Measurements from ENCODE around the gene VSIG2.

Gene VSIG2

DNA sequence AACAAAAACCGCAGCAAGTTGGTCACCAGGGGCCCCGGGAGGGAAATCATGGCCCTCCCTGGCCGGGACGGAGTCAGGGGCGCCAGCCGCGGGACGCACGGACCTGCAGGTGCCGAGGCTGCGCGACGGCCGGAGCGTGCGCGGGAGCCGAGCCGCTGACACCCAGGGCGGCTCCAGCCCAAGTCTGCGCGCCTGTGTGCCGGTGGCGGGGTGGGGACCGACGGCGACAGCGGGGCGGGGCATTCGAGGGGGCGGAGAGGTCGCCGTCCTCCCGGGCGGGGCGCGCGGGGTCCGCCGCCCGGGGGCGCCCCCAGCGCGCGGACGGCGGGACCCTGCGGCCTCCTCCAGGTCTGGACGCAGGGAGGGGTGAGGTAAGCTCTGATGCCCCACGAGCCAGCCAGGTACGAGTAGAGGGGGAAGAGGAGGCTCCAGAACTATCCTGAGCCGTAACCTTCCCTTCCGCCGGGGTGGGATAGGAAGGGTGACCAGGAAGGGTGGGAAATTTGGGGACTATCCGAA is 10.1 kb upstream of the VSIG2 start, which contains the start of gene ESAM:
TSS of gene ESAM (minus strand) at position 186 of the 519 bp plus-strand sequence. CDS start at position 50, 136 bp downstream.
- DNase-seq (ENCODE audit: insufficient read length, low spot score) (no peak), FAIRE-seq (no peak)
- TF ChIP-seq, protein P1, sequence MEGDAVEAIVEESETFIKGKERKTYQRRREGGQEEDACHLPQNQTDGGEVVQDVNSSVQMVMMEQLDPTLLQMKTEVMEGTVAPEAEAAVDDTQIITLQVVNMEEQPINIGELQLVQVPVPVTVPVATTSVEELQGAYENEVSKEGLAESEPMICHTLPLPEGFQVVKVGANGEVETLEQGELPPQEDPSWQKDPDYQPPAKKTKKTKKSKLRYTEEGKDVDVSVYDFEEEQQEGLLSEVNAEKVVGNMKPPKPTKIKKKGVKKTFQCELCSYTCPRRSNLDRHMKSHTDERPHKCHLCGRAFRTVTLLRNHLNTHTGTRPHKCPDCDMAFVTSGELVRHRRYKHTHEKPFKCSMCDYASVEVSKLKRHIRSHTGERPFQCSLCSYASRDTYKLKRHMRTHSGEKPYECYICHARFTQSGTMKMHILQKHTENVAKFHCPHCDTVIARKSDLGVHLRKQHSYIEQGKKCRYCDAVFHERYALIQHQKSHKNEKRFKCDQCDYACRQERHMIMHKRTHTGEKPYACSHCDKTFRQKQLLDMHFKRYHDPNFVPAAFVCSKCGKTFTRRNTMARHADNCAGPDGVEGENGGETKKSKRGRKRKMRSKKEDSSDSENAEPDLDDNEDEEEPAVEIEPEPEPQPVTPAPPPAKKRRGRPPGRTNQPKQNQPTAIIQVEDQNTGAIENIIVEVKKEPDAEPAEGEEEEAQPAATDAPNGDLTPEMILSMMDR (IDR thresholded peaks at IDR 0.05; ENCODE audit: insufficient read depth, missing control alignments) = no peak

DNA sequence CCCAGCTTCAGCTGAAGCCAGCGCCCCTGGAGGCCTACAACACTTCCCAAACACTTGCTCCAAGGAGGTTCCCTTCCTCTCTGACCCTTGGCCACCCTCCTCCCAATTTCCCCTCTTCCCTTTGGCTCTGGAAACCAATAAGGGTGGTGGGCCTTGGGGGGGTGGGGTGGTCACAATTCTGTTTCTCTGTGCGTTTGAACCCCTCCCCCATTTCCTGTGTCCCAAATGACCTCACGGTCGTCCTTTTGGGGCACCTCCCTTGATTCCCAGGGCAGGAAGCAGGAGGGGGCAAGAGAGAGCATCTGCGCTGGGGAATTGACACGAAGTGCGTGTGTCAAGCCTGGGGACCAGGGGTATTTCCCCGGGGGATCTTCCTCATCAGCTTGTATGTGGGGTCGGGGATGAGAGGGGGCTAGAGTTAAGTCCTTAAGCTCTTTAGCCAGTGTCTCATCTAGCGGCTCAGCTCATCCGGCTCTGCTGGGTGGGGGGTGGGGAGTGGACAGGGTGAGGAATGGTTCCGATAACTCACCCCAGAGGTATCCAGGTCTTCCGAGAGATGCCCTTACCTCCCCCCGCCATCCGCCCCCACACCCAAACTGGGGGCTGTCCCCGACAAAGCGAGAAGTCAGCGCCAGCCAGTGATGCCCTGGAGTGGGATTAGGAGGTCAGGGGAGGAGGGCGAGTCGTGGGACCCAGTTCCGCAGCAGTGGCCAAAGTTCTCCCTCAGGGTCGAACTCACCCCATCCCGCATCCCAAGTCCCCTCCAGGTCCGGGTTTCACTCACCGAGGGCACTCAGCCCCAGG is 9.4 kb upstream of the VSIG2 start:
- DNase-seq (ENCODE audit: insufficient read length, low spot score) = no peak
- no peak for FAIRE-seq
- TF ChIP-seq, protein P1 (IDR thresholded peaks at IDR 0.05; ENCODE audit: insufficient read depth, missing control alignments) = no peak

DNA sequence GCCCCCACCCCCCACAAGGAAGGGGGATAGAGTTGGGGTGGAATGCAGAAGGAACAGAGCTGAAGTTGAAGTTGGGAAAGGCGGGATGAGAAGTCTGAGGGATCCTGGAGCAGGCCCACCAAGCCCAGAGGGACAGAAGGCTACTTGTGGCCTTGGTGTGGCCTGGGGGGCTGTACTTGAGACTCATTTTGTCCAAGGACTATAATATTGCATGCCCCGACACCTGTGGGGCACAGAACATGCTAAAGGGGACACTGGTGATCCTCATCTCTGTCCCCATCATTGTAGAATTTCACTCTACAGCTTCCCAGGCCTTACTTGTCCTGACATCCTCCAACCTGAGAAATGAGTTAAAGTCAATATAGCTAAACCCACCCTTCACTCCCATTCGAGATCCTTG is 8.8 kb upstream of the VSIG2 start:
- FAIRE-seq = no peak
- TF ChIP-seq, protein P1 (IDR thresholded peaks at IDR 0.05; ENCODE audit: insufficient read depth, missing control alignments) = no peak
- DNase-seq (ENCODE audit: insufficient read length, low spot score) = no peak

- no peak for FAIRE-seq
- TF ChIP-seq, protein P1 (IDR thresholded peaks at IDR 0.05; ENCODE audit: insufficient read depth, missing control alignments) = no peak
- DNase-seq (ENCODE audit: insufficient read length, low spot score) = no peak
Observed at GRCh38 chr11:124760205-124760652, 8.2 kb upstream of the VSIG2 start.

DNA sequence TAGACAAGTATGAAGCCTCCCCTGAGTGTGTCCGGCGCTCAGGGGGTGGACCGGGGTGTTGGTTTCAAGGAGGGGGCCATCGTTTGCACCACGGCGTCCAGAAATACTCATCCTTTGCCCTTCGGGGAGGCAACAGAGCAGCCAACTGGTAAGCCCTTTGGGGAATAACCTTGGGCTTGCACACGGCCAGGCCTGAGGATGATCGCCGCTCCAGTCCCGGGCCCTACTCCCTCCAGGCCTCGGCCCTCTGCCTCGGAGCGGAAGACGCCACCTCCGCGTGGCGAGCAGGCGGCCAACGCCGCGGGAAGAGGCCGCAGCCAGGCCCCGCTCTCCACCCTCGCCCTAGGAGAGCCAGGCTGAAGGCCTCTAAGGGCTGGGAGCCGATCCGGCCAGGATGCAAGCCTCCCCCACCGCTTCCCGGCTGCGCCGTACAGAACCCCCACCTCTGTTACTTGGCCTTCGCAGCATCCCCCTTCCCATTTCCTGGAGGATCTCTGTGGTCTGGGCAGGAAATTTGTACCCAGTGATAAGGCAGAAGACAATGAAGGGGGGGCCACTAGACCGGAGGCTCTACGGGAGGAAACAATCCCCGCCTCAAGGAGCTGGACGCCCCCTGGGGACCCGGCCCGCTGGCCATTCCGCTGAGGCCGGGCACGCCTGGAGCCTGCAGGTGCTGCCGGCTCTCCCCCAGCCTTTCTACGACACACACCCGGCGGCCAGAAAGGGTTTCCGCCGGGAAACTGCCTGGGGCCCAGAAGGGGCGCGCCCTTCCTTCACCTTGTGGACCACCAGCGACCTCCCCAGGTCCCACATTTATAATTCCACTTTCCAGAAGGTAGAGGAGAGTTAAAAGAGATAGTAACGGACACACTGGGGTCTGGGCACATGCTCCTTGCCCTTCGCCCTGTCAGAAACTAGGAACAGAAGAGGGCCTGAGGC is 7.5 kb upstream of the VSIG2 start:
- DNase-seq (ENCODE audit: insufficient read length, low spot score) = no peak
- TF ChIP-seq, protein P1 (IDR thresholded peaks at IDR 0.05; ENCODE audit: insufficient read depth, missing control alignments) = no peak
- FAIRE-seq = no peak

DNA sequence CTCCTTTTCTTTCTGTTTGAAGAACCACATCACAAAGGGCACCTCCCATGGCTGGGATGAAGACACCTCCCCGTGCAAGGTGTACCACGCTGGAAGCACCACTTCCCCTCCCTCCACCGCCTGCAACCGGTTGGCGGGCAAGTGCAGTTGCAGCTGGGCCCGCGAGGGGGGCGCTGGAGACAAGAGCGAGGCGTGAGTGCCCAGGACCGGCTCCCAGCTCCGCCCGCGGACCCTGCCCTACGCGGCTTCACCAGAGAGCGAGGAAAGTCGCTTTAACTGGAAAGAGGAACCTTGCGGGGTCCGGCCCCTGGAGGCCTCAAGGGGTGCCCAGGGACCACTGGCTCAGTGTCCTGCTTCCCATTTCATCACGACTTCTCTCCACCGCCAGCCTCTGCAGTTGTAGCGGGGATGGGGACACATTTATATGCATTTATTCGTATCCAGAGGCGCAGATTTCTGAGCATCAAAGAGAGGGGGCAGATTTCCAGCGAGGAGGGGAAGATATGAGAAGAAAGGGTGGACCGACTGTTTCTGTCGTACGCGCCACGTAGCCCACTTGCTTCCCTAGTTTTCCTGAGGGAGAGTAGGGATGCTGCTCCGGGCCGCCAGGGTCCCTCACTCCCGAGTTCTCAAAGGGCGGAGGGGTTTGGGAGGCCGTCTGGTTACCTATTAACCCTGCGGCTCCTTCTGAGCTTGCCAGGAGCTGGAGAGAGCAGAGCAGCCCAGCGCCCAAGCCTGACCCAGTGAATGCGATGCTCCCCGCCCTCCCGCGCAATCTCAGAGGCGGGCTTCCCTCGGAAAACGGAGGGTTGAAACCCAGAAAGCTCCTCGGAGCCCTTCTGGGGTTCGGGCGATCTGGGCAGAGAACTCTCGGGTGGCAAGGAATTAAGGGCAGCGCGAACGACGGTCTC is 6.6 kb upstream of the VSIG2 start:
- TF ChIP-seq, protein P1 (IDR thresholded peaks at IDR 0.05; ENCODE audit: insufficient read depth, missing control alignments) = peak; percentile 58
- FAIRE-seq = no peak
- no peak for DNase-seq (ENCODE audit: insufficient read length, low spot score)

All from D721Med (cell line).